ENCODE results near the gene MBNL1. TPM values are rescaled to one million over a fixed set of nuclear protein-coding genes. Genes with fewer than 3 reads are reported as not detected.

Gene MBNL1
- total and polyA plus RNA-seq, 11 donors: 46.8 to 416 (median 189) TPM

GRCh38 chr3:152229692-152230091, 39.0 kb upstream of the MBNL1 start:
- intact Hi-C loops (cut with DNase I): loop anchor here in 6 of 10 donors (2.0 to 10.0 kb wide), 4 partner anchors 213 to 218 kb away; no protein-coding TSS in a partner anchor
- Histone ChIP-seq H3K4me3 (no peak overlapping the region), H3K27me3 (no peaks in the 10 kb centered on the region), H3K4me1 (peaks cover 0 to 6% (median 0%) of the 10 kb centered on the region in 12 donors), H3K9me3 (no peaks in the 10 kb centered on the region), H3K36me3 (no peaks in the 10 kb centered on the region), H3K27ac (no peak overlapping the region)
- no peak for TF ChIP-seq POLR2A (IDR thresholded peaks at IDR 0.05)
- TF ChIP-seq, protein P1, sequence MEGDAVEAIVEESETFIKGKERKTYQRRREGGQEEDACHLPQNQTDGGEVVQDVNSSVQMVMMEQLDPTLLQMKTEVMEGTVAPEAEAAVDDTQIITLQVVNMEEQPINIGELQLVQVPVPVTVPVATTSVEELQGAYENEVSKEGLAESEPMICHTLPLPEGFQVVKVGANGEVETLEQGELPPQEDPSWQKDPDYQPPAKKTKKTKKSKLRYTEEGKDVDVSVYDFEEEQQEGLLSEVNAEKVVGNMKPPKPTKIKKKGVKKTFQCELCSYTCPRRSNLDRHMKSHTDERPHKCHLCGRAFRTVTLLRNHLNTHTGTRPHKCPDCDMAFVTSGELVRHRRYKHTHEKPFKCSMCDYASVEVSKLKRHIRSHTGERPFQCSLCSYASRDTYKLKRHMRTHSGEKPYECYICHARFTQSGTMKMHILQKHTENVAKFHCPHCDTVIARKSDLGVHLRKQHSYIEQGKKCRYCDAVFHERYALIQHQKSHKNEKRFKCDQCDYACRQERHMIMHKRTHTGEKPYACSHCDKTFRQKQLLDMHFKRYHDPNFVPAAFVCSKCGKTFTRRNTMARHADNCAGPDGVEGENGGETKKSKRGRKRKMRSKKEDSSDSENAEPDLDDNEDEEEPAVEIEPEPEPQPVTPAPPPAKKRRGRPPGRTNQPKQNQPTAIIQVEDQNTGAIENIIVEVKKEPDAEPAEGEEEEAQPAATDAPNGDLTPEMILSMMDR (IDR thresholded peaks at IDR 0.05): peak in 10 of 12 donors; percentile 8 to 61 (median 49)
- whole genome bisulfite sequencing, 4 donors: 28 to 51% (median 35%) methylated on average over 1 of the region's 1 CpG
- DNase-seq (no peak), ATAC-seq (peak in 3 of 4 donors; percentile 47 to 77 (median 59))

DNA sequence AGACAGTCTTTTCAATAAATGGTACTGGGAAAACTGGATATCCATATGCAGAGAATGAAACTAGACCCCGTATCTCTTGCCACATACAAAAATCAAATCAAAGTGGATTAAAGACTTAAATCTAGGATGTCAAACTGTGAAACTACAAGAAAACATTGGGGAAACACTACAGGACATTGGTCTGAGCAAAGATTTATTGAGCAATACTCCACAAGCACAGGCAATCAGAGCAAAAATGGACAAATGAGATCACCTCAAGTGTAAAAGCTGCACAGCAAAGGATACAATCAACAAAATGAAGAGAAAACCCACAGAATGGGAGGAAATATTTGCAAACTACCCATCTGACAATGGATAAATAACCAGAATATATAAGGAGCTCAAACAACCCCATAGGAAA, 38.4 kb upstream of the MBNL1 start:
- no peak for ATAC-seq
- 92 to 97% (median 95%) methylated on average over 1 of the region's 1 CpG for WGBS, 4 donors

DNA sequence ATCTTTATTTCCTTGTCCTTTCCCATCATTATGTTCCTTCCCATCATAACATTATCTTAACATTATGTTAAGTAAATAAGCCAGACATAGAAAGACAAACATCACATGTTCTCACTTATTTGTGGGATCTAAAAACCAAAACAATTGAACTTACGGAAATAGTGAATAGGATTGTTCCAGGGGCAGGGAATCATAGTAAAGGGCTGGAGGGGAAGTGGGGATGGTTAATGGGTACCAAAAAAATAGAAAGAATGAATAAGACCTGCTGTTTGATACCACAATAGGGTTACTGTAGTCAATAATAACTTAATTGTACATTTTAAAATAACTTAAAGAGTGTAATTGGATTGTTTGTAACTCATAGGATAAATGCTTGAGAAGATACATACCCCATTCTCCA, 36.7 kb upstream of the MBNL1 start:
- 90 to 96% (median 95%) methylated on average over 1 of the region's 1 CpG for WGBS, 4 donors
- Histone ChIP-seq H3K36me3 (no peaks in the 10 kb centered on the region), H3K4me3 (no peak overlapping the region), H3K4me1 (peaks cover 0 to 6% (median 0%) of the 10 kb centered on the region in 12 donors), H3K27ac (no peak overlapping the region), H3K9me3 (no peaks in the 10 kb centered on the region), H3K27me3 (no peaks in the 10 kb centered on the region)
- intact Hi-C loops (cut with DNase I): loop anchor here in 1 of 10 donors (10.0 kb wide), 1 partner anchor 213 kb away; no protein-coding TSS in a partner anchor
- ATAC-seq: no peak
- no peak for DNase-seq
- TF ChIP-seq POLR2A (IDR thresholded peaks at IDR 0.05): no peak
- TF ChIP-seq, protein P1 (IDR thresholded peaks at IDR 0.05): no peak

More for the DNA sequence above, 38.4 kb upstream of the MBNL1 start:
- intact Hi-C loops (cut with DNase I): loop anchor here in 1 of 10 donors (10.0 kb wide), 1 partner anchor 214 kb away; no protein-coding TSS in a partner anchor
- Histone ChIP-seq H3K27ac (no peak overlapping the region), H3K27me3 (no peaks in the 10 kb centered on the region), H3K4me1 (peaks cover 0 to 6% (median 0%) of the 10 kb centered on the region in 12 donors), H3K36me3 (no peaks in the 10 kb centered on the region), H3K4me3 (no peak overlapping the region), H3K9me3 (no peaks in the 10 kb centered on the region)
- no peak for DNase-seq
- TF ChIP-seq POLR2A (IDR thresholded peaks at IDR 0.05): no peak
- TF ChIP-seq, protein P1 (IDR thresholded peaks at IDR 0.05): no peak

DNA sequence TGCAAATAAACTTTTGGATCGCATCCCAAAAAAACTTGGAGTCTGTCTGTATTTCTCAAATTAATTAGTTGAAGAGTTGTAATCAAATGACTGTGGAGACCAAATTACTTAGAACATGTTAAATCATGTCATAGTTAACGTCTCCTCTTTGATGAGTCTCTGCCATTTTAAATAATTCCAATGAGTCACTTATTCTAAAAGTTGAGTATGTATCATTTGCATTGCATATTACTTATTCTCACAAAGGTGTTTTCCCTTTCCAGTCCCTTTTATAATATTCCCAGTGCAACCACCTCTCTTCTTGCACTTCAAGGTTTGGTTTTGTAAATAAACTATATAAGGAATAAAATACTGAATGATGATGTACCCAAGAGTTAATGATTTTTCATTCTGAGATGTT, 36.0 kb upstream of the MBNL1 start:
- intact Hi-C loops (cut with DNase I): loop anchor here in 1 of 10 donors (10.0 kb wide), 1 partner anchor 212 kb away; no protein-coding TSS in a partner anchor
- Histone ChIP-seq H3K27ac (no peak overlapping the region), H3K27me3 (no peaks in the 10 kb centered on the region), H3K36me3 (no peaks in the 10 kb centered on the region), H3K9me3 (no peaks in the 10 kb centered on the region), H3K4me1 (peaks cover 0 to 6% (median 0%) of the 10 kb centered on the region in 12 donors), H3K4me3 (no peak overlapping the region)
- ATAC-seq (no peak), DNase-seq (no peak)
- TF ChIP-seq POLR2A (IDR thresholded peaks at IDR 0.05): no peak
- TF ChIP-seq, protein P1 (IDR thresholded peaks at IDR 0.05): no peak
- WGBS, 4 donors: 91 to 98% (median 96%) methylated on average over 2 of the region's 2 CpGs
